SHP77 treated with DMSO at 0.1 percent for 48 hours (cell line): ENCODE results near the gene PDZK1IP1.
"Not testable (repeated sequence)": the region's sequence is repeated elsewhere in the genome, so short reads cannot be mapped to it uniquely, and the experiment has no call there.

ENCODE experiments used
- DNase-seq: peaks from one replicate; lab custom pipeline; 2025; lab: John Stamatoyannopoulos, UW

The PDZK1IP1 gene

DNA sequence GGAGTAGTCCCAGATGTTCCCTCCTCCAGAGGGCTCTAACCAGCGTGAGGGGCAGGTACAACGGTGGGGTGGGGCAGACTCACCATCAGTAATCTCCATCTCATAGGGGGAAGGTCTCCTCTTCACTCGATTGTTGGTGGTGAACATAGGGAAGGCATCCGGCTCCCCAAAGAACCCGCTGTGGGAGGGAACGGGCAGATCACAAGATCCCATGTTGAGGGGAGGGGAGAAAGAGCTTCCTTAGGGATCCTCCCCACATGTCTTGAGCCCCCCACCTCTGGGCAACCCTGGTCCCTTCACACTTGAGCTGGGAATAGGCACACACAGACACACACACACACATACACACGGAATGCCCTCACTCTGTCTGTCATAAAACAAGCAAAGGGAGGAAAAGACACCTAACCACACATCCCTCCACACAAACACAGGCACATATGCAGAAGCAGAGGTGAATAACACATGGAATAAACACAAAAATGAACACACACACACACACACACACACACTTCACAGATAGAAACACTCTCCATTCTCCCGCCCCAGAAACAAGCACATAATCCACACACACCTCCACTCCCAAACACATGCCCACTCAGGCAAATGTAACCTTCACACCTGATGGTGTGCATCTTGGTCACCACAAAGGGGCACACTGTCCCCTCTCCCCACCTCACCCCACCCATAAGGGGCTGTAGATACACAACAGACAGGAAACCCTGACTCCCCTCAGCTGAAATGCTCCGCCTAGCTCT is 34.3 kb upstream of the PDZK1IP1 start:
- DNase-seq, result no peak

- DNase-seq, result no peak
Observed at GRCh38 chr1:47223174-47223920, 33.5 kb upstream of the PDZK1IP1 start.

DNA sequence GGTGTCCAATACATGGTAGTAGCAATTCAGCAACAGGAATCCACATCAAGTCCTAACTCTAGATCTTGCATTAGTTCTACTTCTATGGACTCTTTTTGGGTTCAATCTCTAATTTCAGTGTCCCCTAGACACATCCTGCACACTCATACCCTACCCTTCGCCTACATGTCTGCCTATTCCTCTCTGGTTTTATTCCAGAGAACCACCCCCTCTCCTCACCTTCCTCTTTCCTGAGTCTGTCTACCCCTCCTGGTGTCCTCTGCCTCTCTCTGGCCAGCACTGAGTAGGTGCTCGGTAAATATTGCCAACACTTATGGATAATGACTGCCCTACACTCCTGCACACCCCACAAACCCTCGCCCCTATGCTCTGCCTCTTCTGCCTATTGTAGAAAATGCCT is 32.6 kb upstream of the PDZK1IP1 start:
- no peak for DNase-seq

DNA sequence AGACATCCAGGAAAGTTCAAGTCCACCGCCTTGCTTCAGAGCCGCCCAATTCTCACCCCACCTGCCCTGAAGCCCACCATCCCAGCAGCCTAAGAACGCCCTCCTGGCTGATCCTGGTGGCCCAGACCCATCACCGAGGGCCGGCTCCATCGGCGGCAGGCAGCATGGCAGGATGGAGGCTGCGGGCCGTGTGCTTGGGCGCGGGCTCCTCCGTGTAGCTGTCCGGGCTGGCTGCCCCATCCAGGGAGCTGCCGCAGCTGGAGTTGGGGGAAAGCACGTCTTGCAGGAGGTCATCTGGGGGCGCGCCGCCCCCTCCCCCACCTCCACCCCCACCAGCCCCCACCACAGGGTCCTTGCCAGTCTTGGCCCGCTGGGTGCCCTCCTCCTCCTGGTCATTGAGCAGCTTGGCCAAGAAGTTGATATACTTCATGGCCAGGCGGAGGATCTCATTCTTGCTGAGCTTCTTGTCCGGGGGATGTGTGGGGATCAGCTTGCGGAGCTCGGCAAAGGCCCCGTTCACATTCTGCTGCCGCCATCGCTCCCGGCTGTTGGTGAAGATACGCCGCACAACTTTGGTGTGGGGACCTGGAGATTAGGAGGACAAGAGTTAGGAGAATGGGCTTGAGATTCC is 29.9 kb upstream of the PDZK1IP1 start:
- no peak for DNase-seq

DNA sequence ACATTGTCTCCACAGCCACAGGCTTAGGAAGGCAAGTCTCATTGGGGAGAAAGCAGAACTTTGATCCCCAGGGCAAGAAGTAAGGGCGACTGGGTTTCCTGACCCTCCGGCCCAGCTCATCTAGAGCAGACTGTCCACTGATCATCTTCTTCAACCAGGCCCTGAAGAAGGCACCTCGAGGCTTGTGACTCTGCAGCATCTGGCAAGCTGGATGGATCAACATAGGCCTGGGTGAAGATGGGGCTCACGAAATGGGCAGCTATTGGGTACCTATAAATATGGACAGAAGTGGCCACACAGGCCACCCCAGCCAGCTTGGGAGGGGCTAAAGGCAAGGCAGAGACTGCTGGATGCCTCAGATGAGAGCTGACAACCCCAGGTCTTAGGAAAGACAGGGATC is 29.2 kb upstream of the PDZK1IP1 start:
- no peak for DNase-seq

GRCh38 chr1:47216278-47217059 is 26.6 kb upstream of the PDZK1IP1 start:
- DNase-seq, result no peak

DNA sequence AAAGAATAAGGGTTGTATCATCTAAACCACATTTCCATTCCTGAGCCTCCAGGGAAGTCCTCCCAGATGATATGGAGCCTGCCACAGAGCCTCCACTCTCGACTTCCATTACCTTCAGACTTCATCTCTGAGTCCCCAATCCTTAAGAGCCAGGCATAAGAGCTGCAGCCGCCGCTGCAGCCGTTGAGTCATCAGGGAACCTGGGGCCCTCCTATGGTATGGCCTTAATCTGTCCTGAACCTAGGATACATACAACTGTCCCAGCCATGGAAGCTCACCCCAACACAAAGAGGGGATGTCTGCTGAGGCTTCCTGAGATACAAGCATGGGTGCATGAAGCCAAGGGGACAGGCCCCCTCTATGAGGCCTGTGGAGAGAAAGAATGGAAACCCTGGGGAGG is 25.9 kb upstream of the PDZK1IP1 start:
- DNase-seq, result no peak

DNA sequence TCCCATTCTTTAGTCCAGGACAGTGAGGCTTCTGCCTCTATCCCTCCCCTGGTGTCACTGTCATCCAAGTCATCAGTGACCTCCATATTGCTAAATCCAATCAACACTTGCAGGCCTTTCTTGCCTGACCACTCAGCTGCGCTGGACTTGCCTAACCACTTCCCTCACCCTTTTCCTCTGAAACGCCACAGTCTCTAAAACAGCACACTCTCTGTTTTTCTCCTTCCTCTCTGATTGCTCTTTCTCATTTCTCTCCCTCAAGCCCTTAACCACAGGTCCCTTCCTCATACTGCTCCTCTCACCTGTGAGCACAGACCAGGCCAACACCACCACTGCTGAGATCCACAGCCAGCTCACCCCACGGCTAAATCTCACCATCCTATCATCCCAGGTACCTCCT is 24.7 kb upstream of the PDZK1IP1 start:
- DNase-seq, result no peak

DNA sequence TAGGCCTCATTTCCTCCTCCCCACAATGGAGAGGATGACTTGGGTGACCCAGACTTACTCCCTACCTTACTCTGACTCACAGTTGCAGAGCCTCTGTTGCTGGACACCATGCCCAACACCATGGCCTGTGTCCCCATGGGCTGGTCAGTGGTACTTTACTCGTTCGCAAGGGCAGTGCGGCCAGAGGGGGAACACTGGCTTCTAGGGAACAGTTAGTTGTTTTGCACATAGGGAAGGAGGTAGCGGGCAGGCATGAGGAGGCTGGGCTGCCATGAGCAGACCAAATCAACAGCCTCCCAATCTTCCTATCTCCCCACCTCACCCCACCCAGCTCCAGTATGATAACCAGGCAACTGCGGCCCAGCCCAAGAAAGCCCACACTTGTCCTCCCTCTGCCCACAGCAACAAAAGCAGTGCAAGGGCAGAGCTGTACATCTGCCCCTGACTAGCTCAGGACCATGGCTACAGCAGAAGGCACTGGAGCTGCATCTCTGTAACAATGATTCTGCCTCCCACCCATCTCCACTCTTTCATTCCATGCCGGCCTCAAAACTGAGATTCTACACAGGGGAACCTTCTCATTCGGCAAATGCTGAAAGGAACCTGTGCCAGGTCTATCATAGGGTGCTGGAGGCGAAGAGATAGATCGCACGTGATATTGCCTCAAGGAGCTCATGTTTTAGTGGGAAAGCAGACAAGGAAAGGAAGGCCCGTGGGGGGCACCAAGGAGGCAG is 23.6 kb upstream of the PDZK1IP1 start:
- DNase-seq, result no peak

GRCh38 chr1:47212636-47213229 is 22.9 kb upstream of the PDZK1IP1 start:
- DNase-seq, result no peak

DNA sequence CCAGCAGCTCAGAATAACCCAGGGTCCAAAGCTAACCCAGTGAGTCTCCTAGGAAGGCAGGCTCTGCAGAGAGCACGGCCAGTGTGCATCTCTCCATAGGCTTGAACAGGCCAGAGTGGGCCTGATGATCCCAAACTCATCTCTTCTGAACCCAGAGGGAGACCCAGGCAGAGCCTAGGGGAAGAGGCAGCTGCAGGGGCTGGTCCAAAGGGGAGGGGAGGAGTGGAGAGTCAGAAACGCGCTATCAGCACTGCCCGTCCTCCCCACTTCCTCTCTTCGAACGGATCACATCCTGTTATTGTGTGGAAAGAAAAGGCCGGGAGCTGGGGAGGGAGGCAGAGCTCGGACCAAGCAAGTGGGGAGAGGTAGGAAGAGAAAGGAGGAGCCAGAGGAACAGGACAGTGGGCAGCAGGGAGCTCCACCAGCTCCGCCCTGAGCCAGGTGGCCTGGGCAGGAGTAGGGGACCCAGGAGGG is 22.0 kb upstream of the PDZK1IP1 start:
- DNase-seq, result no peak

- no peak for DNase-seq
Observed at GRCh38 chr1:47210666-47211065, 20.8 kb upstream of the PDZK1IP1 start.

DNA sequence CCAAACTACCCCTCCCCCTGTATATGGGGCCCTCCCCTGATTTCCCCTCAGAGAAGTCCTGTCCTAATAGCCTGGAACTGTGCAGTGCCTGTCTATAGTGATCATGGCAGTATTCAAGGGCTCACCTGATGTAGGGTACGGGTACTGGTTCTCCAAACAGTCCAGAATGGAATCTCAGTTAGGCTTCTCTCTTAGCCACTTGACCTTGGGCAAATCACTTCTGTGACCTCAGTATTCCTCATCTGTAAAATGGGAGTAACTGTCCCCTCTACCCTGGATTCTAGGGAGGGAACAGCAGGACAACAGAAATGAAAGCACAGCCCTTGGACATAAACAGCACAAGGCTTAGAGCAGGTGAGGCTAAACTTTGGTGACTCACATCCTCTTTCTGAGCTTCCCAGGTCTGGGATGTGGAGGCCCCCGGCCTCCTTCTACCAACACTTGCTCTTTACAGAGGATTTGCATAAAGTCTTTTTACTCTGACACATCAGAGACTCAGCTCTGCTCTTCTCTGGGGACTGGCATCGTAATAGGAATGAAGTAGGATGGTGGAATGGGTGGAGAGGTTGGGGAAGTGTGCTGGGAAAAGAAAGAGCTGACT is 20.0 kb upstream of the PDZK1IP1 start:
- DNase-seq, result no peak

DNA sequence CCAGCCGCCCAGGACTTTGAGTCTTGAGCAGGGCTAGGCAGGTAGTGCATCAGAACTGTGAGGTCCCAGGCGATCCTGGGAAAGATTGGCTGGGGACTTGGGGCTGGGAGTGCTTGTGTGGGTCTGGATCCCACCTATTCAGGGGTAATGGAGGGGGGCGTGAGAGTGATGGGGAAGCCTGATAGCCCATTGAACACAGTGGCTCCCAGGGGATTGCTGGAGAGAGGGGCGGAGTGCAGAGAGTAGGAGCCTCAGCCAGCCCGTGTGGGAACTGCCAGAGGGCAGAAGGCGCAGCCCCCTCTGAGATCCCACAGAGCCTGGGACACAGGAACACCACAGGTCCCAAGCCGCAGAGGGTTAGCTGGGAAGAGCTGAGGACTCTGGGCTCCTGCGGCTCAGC is 19.3 kb upstream of the PDZK1IP1 start:
- no peak for DNase-seq

GRCh38 chr1:47208374-47208850 is 18.6 kb upstream of the PDZK1IP1 start:
- DNase-seq, result no peak

DNA sequence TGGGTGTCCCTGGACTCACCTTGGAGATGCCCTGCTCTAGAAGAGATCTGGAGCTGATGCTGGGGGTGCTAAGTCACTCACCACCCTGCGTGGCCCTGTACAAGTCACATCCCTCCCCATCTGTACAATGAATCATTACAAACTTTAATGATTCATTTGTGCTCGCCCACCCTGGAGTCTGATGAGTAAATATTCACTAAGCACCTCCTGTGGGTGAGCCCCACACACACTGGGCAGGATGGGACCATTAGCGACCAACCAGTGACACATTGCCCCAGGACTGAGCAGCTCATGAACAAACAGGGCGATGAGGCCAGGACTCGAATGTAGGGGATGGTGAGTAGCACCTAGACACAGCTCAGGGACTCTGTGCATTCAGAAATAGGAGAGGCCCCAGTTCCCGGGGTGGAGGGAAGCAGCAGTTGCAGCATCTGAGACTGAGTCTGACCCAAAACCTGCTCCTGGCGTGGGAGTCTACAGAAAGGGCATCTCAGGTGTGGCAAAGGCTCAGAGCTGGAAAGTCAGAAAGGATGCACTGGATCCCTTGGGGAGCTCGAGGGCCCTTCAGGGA is 18.1 kb upstream of the PDZK1IP1 start:
- DNase-seq, result no peak

- no peak for DNase-seq
Observed at GRCh38 chr1:47205918-47206317, 16.1 kb upstream of the PDZK1IP1 start.

GRCh38 chr1:47203504-47203903 is 13.7 kb upstream of the PDZK1IP1 start:
- not testable (repeated sequence) for DNase-seq

- no peak for DNase-seq
Observed at GRCh38 chr1:47201179-47201578, 11.3 kb upstream of the PDZK1IP1 start.

DNA sequence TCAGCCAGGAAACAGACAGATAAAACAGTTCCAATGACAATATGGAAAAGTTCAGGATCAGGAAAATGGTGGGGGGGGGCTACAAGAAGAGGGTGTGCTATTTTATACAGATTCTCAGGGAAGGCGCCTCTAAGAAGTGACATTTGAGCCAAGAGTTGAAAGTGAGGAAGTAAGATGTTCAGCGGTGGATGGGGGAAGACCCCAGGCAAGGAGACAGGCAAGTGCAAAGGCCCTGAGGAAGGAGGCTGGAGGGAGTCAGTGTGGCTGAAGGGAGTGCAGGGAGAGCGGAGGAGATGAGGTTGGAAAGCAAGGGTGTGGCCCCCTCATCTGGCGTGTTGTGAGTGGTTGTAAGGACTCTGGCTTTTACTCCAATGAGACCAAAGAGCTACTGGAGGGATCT is 8.4 kb upstream of the PDZK1IP1 start:
- no peak for DNase-seq
